Effector memory CD4-positive, alpha-beta T cell (primary cell): ENCODE results near the gene MAPK1.
"Not testable (repeated sequence)": the region's sequence is repeated elsewhere in the genome, so short reads cannot be mapped to it uniquely, and the experiment has no call there.

Experiments used
- DNase-seq, 3 donors: peaks; one replicate each; pipeline ENCODE4 v3.0.0-alpha.2; 2020
- H3K27ac ChIP-seq: 2 replicates; pipeline ENCODE4 v1.7.0; 2013; ENCODE audit warnings: mild to moderate bottlenecking, low read length, moderate library complexity; ENCODE audit not compliant: insufficient read depth, poor library complexity, severe bottlenecking
- H3K27me3 ChIP-seq: replicated peaks from 2 replicates; pipeline ENCODE4 v1.7.0; 2013; ENCODE audit warnings: mild to moderate bottlenecking, low read length; ENCODE audit not compliant: insufficient read depth, control insufficient read depth, poor library complexity, severe bottlenecking
- H3K36me3 ChIP-seq: 2 replicates; pipeline ENCODE4 v1.7.0; 2013; ENCODE audit warnings: mild to moderate bottlenecking, low read length, moderate library complexity; ENCODE audit not compliant: control insufficient read depth, insufficient read depth
- H3K4me1 ChIP-seq: 2 replicates; pipeline ENCODE4 v1.7.0; 2013; ENCODE audit warnings: low read length, mild to moderate bottlenecking; ENCODE audit not compliant: control insufficient read depth, insufficient read depth, poor library complexity, severe bottlenecking
- H3K4me3 ChIP-seq: 2 replicates; pipeline ENCODE4 v1.7.0; 2013; ENCODE audit warnings: low read length, low read depth, mild to moderate bottlenecking; ENCODE audit not compliant: insufficient read depth, poor library complexity, severe bottlenecking
- H3K9me3 ChIP-seq: 2 replicates; pipeline ENCODE4 v1.7.0; 2013; ENCODE audit warnings: mild to moderate bottlenecking, low read length, moderate library complexity; ENCODE audit not compliant: control insufficient read depth

Gene MAPK1

DNA sequence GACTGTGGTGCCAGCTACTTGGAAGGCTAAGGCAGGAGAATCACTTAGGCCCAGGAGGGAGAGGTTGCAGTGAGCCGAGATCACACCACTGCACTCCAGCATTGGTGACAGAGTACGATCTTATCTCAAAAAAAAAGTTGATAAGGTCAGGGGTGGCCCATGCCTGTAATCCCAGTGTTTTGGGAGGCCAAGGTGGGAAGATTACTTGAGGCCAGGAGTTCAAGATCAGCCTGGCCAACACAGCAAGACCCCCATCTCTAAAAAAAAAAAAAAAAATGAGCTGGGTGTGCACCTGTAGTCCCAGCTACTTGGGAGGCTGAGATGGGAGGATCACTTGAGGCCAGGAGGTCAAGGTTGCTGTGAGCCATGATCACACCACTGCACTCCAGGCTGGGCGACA lies 138.3 kb downstream of the MAPK1 start:
- not testable (repeated sequence) for H3K9me3 ChIP-seq, H3K36me3 ChIP-seq, DNase-seq, H3K27me3 ChIP-seq, H3K4me3 ChIP-seq, H3K4me1 ChIP-seq, H3K27ac ChIP-seq

GRCh38 chr22:21728270-21728669 lies 139.2 kb downstream of the MAPK1 start:
- Histone ChIP-seq H3K36me3 (no peaks in the 10 kb centered on the region), H3K4me3 (no peak overlapping the region), H3K4me1 (no peaks in the 10 kb centered on the region), H3K27ac (no peak overlapping the region), H3K9me3 (no peaks in the 10 kb centered on the region), H3K27me3 (no peaks in the 10 kb centered on the region)
- no peak for DNase-seq

- Histone ChIP-seq H3K4me1 (no peaks in the 10 kb centered on the region), H3K36me3 (no peaks in the 10 kb centered on the region), H3K27me3 (no peaks in the 10 kb centered on the region), H3K27ac (no peak overlapping the region), H3K4me3 (no peak overlapping the region), H3K9me3 (no peaks in the 10 kb centered on the region)
- DNase-seq: no peak
Observed at GRCh38 chr22:21727768-21728167, 139.7 kb downstream of the MAPK1 start.

- H3K9me3 ChIP-seq: no peaks in the 10 kb centered on the region
- no peaks in the 10 kb centered on the region for H3K4me1 ChIP-seq
- no peak for DNase-seq
- no peak overlapping the region for H3K27ac ChIP-seq
- H3K36me3 ChIP-seq: no peaks in the 10 kb centered on the region
- H3K27me3 ChIP-seq: no peaks in the 10 kb centered on the region
- no peak overlapping the region for H3K4me3 ChIP-seq
Observed at GRCh38 chr22:21727159-21727558, 140.3 kb downstream of the MAPK1 start.

- no peaks in the 10 kb centered on the region for H3K9me3 ChIP-seq
- DNase-seq: no peak
- H3K4me1 ChIP-seq: no peaks in the 10 kb centered on the region
- no peaks in the 10 kb centered on the region for H3K36me3 ChIP-seq
- no peak overlapping the region for H3K4me3 ChIP-seq
- H3K27ac ChIP-seq: no peak overlapping the region
- H3K27me3 ChIP-seq: no peaks in the 10 kb centered on the region
Observed at GRCh38 chr22:21726650-21727049, 140.8 kb downstream of the MAPK1 start.

DNA sequence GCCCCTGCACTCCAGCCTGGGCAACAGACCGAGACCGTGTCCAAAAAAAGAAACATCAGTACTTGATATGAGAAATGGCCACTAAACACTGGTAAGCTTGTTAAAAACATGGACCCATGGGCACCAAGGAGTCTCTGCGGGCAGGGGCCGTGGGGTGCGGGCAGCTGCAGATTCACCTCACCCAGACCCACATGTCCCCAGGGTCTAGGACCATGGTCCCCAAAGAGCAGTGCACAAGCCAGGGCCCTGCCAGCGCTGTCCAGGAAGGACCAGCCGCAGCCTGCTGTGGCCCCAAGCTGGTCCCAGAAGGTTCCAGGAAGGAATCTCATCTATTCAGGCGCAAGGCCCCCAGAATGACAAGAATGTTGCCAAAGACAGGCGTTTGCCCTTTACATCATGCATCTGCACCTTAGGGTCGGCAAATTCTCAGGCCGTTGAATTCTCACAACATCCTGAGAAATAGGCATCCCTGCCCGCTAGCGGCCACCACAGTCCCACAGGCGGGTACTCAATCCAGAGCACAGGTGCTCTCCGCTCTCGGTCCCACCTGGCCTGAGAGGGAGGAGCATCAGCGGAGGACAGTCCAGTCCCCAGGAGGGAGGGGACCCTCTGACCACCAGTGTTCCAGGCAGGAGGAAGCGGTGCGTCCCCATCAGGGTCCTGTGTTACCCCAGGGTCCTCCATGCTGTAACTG lies 141.3 kb downstream of the MAPK1 start:
- no peak for DNase-seq
- H3K36me3 ChIP-seq: no peaks in the 10 kb centered on the region
- no peaks in the 10 kb centered on the region for H3K4me1 ChIP-seq
- H3K9me3 ChIP-seq: no peaks in the 10 kb centered on the region
- H3K4me3 ChIP-seq: no peak overlapping the region
- no peak overlapping the region for H3K27ac ChIP-seq
- H3K27me3 ChIP-seq: no peaks in the 10 kb centered on the region

DNA sequence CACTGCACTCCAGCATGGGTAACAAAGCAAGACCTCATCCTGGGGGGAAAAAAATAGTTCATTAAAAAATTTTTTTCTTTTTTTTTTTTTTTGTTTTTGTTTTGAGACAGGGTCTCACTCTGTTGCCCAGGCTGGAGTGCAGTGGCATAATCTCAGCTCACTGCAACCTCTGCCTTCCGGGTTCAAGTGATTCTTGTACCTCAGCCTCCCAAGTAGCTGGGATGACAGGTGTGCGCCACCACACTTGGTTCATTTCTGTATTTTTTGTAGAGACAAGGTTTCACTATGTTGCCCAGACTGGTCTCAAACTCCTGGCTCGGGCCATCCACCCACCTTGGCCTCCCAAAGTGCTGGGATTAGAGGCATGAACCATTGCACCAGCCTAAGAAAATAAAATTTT lies 142.9 kb downstream of the MAPK1 start:
- H3K36me3 ChIP-seq, H3K4me1 ChIP-seq, H3K27me3 ChIP-seq, H3K4me3 ChIP-seq, H3K9me3 ChIP-seq, DNase-seq, H3K27ac ChIP-seq: not testable (repeated sequence)

GRCh38 chr22:21721195-21721852 lies 146.1 kb downstream of the MAPK1 start:
- not testable (repeated sequence) for H3K27me3 ChIP-seq, H3K27ac ChIP-seq, DNase-seq, H3K36me3 ChIP-seq, H3K9me3 ChIP-seq, H3K4me1 ChIP-seq, H3K4me3 ChIP-seq

DNA sequence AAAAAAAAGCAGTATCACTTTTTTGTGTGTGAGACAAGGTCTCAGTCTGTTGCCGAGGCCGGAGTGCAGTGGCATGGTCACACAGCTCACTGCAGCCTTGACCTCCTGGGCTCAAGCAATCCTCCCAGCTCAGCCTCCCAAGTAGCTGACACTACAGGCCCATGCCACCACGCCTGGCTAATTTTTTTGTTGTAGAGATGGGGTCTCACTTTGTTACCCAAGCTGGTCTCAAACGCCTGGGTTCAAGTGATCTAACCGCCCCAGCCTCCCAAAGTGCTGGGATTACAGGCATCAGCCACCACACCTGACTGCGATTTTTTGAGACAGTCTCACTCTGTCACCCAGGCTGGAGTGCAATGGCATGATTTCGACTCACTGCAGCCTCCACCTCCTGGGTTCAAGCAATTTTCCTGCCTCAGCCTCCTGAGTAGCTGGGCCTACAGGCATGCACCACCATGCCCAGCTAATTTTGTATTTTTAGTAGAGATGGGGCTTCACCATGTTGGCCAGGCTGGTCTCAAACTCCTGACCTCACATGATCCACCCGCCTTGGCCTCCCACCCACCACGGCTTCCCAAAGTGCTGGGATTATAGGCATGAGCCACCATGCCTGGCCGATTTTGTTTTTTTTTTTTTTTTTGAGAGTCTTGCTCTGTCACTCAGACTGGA lies 147.1 kb downstream of the MAPK1 start:
- DNase-seq: not testable (repeated sequence)

GRCh38 chr22:21719024-21719423 lies 148.4 kb downstream of the MAPK1 start:
- H3K4me3 ChIP-seq: no peak overlapping the region
- no peak for DNase-seq
- H3K9me3 ChIP-seq: no peaks in the 10 kb centered on the region
- no peaks in the 10 kb centered on the region for H3K27me3 ChIP-seq
- H3K4me1 ChIP-seq: no peaks in the 10 kb centered on the region
- H3K36me3 ChIP-seq: no peaks in the 10 kb centered on the region
- no peak overlapping the region for H3K27ac ChIP-seq

More for the DNA sequence above, 147.1 kb downstream of the MAPK1 start:
- not testable (repeated sequence) for H3K27ac ChIP-seq, H3K27me3 ChIP-seq, H3K4me1 ChIP-seq, H3K9me3 ChIP-seq, H3K36me3 ChIP-seq, H3K4me3 ChIP-seq
